ENCODE results near the gene POPDC3.

DNA sequence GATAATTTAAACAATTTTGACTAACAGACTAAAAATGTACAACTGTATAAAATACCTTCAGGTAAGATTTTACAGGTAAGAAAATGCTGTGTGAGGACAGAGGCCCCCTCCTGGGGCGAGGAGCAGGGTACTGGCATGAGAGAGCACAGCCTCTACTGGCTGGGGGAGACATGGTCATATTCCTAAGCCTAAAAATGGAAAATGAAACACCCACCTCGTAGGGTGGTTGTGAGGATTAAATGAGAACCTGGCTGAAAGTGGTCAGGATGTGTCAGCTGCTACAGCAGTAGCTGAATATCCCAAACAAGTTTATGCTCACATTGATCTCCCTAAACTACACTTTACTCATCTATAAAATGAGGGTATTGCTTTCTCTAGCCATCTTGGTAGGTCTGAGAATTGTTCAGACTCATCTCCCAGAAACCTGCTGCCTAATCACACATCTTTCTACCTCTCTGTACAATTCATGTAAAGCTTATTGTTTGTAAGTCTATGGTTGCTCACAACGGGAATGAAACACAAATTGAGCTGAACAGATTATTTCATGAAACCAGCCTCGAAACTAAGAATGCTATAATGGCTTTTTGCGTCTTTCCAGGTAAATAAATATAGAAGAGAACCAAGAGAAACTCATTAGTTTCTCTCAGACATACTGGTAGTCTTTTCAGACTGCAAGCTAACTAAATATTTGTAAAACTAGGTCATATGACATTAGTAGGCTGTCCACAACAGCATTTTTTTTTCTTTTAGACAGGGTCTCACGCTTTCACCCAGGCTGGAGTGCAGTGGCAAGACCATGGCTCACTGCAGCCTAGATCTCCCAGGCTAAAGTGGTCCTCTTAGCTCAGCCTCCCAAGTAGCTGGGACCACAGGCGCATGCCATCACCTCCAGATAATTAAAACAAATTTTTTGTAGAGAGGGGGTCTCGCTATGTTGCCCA is 69.6 kb downstream of the POPDC3 start:
- TF ChIP-seq POLR2AphosphoS5 (IDR thresholded peaks at IDR 0.05; ENCODE audit: low read depth, low read length): no peak
- TF ChIP-seq, protein P1, sequence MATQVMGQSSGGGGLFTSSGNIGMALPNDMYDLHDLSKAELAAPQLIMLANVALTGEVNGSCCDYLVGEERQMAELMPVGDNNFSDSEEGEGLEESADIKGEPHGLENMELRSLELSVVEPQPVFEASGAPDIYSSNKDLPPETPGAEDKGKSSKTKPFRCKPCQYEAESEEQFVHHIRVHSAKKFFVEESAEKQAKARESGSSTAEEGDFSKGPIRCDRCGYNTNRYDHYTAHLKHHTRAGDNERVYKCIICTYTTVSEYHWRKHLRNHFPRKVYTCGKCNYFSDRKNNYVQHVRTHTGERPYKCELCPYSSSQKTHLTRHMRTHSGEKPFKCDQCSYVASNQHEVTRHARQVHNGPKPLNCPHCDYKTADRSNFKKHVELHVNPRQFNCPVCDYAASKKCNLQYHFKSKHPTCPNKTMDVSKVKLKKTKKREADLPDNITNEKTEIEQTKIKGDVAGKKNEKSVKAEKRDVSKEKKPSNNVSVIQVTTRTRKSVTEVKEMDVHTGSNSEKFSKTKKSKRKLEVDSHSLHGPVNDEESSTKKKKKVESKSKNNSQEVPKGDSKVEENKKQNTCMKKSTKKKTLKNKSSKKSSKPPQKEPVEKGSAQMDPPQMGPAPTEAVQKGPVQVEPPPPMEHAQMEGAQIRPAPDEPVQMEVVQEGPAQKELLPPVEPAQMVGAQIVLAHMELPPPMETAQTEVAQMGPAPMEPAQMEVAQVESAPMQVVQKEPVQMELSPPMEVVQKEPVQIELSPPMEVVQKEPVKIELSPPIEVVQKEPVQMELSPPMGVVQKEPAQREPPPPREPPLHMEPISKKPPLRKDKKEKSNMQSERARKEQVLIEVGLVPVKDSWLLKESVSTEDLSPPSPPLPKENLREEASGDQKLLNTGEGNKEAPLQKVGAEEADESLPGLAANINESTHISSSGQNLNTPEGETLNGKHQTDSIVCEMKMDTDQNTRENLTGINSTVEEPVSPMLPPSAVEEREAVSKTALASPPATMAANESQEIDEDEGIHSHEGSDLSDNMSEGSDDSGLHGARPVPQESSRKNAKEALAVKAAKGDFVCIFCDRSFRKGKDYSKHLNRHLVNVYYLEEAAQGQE (IDR thresholded peaks at IDR 0.05; ENCODE audit: insufficient read depth in 1 of 2, low read depth in 2 of 2, low read length in 2 of 2): no peak
- no peak for TF ChIP-seq TAF1 (IDR thresholded peaks at IDR 0.05; ENCODE audit: borderline replicate concordance, insufficient read depth, low read length)
